SIG-M5 treated with dmso at 0.1 percent for 504 hours (cell line): Measurements from ENCODE around the gene DGKD.
"Not testable (repeated sequence)": the region's sequence is repeated elsewhere in the genome, so short reads cannot be mapped to it uniquely, and the experiment has no call there.

Source experiments
- DNase-seq: peaks from one replicate; lab custom pipeline; 2025; ENCODE audit not compliant: unreplicated experiment; lab: John Stamatoyannopoulos, UW

DGKD gene

GRCh38 chr2:233361297-233361696, 7.0 kb downstream of the DGKD start:
- DNase-seq: no peak

DNA sequence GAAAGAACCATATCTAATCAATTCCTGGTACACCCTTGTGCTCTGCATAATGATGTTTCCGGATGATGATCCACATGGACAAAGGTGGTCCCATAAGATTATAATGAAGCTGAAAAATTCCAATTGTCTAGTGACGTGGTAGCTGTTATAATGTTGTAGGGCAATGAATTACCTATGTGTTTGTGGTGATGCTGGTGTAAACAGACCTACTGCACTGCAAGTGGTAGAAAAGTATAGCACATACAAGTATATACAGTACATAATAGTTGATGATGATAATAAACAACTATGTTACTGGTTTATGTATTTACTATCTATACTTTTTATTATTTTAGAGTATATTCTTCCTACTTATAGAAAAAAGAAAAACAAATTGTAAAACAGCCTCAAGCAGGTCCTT, 8.4 kb downstream of the DGKD start:
- no peak for DNase-seq

DNA sequence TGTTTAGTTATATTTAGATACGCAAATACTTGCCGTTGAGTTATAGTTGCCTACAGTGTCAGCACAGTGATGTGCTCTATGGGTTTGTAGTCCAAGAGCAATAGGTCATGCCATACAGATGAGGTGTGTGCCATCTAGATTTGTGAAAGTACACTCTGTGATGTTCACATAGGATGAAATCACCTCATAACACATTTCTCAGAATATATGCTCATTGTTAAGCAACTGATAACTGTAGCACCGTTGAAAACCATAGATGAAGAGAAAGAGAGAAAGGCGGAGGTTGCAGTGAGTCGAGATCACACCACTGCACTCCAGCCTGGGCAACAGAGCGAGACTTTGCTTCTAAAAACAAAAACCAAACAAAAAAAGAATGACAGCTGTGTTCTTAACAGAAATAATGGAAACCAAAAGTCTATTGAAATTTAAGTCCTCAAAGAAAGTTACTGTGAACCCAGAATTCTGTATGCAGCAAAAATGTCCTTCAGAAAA, 9.5 kb downstream of the DGKD start:
- DNase-seq: no peak

- DNase-seq: no peak
These were observed 11.7 kb downstream of the DGKD start for GRCh38 chr2:233365861-233366520.

DNA sequence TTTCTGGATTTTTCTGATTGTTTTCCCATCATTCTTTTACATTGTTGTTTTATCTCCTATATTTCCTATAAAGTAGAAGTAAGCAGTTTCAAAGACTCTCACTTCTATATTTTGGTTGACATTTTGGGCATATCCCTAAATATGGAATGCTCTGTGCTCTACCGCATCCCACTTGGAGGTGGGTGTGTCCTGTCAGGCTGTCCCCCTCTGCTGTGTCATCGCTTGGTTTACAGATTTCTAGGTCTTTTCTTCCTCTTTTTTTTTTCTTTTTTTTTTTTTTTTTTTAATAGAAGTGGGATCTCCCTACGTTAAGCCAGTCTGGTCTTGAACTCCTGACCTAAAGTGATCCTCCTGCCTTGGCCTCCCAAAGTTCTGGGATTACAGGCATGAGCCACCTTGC, 13.3 kb downstream of the DGKD start:
- DNase-seq: peak; percentile 21

GRCh38 chr2:233368756-233369155, 14.5 kb downstream of the DGKD start:
- no peak for DNase-seq

- no peak for DNase-seq
These were observed 15.2 kb downstream of the DGKD start for GRCh38 chr2:233369462-233369861.

DNA sequence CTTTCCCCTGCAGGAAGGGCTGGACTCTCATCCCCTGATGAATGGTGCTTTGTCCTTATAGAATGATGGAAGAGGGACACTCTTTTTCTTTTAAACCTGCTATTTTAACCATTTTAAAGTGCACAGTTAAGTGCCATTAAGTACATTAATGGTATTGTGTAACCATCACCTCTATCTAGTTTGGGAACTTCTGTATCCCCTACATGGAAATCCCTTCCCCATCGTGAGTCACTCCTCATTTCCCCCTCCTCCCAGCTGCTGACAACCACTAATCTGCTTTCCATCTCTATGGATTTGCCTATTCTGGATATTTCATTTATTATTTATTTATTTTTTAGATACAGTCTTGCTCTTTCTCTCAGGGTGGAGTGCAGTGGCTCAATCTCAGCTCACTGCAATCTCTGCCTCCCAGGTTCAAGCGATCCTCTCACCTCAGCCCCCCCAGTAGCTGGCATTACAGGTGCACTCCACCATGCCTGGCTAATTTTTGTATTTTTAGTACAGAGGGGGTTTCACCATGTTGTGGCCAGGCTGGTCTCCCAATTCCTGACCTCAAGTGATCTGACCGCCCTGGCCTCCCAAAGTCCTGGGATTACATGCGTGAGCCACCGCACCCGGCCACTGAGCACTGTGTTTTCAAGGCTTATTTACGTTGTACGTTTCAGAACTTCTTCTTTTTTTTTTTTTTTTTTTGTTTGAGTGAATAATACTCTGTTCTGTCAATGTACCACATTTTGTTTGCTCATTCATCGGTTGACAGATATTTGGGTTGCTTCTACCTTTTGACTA, 15.8 kb downstream of the DGKD start:
- DNase-seq: no peak

DNA sequence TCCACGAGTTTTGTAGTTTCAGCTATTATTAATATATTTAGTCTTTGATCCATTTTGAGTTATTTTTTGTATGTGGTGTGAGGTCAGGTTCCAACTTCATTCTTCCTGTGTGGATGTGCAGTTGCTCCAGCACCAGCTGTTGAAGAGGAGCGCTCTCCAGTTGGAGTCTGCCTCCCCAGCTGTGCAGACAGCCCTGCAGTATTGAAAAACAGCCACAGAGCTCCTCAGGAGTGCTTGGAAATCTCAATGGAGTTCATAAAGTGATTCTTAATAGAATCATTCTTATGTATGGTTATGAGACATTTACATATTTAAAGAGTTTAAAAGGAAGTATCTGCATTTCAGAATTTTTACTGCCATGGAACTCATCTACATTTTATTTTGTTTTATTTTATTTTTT, 17.3 kb downstream of the DGKD start:
- DNase-seq: no peak

DNA sequence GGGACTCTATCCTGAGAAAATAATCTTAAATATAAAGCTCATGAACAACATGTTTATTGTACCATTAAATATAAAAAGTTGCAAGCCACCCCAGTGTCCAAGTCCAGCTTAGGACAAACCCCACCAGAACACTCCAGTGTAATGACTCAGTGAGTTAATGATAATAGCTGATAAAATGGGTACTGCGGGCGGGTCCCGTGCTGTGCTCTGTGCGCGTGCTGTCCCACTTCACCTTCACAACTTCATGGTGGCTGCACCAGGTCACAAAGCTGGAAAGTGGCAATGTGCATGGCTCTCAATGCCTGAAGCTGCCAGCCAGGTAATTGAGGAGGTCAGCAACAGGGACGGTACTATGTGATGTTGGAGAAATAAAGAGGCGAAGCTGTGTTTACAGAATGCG, 18.6 kb downstream of the DGKD start:
- DNase-seq: no peak

DNA sequence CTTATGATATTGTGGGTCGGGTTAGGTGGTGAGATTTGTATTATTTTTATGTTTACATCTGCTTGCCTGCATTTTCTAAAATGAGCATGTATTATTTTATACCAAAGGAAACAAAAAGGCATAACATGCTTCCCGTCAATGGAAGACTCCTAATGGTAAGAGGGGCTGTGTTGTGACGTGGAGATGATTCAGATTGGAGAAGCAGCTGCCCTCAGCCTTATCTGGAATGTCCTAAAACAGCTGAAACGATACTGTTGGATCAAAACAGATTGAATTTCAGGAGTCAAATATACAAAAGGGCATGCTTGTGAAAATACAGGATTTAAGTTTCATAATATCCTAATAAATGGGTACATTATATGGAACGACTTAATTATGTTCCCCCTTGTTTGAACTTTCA, 19.0 kb downstream of the DGKD start:
- no peak for DNase-seq

DNA sequence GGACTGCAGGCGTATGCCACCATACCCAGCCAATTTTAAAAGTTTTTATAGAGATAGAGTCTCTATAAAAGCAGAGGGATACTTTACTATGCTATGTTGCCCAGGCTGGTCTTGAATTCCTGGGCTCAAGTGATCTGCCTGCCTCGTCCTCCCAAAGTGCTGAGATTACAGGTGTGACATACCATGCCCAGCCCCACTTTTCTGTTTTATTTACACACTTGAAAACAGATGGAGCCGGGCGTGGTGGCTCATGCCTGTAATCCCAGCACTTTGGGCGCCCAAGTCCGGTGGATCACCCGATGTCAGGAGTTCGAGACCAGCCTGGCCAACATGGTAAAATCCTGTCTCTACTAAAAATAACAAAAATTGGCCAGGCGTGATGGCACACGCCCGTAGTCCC, 20.5 kb downstream of the DGKD start:
- not testable (repeated sequence) for DNase-seq

DNA sequence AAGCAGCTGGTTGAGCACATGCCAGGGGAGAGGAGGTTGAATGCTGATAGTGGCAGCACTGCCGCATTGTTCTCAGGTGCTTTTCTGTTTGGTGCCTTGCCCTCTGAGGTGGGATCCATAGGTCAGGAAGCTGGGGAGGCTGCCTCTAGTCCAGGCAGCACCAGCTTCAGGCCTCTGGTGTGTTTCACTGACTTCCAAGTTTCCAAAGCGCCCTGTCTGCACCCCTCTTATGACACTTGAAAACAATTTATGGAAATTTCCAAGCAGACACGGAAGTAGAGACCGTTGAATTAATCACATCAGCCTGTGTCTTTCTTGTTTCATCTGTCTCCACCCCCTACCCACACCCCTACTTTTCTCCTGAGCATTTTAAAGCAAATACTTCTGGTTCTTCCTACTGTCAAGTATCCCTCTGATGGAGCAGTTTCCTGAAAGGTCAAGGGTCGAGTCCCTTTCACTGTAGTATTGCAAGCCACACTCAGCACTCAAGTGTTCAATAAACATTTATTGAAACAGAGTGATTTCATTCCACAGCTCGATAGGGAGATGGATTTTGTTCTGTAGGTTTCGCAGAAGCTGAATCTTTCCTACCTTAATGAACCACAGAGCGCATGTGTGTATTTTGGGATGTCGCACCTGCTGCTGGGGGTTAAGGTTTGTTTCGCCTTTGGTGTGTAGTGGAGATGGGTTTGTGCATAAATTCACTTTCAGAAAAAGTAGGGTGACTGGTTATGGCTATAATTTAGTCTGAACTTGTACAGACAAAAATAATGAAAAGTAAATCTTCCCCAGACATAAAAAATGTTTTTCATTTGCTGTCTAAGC, 21.4 kb downstream of the DGKD start:
- DNase-seq: no peak

DNA sequence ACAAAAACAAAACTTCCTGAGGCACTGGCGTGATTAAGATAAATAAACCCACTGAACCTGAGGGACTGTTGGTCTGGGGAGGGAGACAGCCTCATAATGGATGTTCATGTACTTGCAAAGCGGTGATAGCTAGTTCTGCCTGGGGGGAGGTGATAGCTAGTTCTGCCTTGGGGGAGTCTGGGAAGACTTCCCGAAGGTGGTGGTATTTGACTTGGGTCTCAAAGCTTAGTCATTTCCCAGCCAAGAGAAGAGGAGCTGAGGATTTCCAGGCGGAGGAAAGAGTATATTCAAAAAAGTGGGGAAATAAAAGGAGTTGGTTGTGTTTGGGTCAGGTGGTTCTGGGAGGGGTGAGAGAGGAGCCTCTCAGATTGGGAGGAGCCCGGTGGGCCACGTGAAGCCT, 24.7 kb downstream of the DGKD start:
- DNase-seq: no peak

DNA sequence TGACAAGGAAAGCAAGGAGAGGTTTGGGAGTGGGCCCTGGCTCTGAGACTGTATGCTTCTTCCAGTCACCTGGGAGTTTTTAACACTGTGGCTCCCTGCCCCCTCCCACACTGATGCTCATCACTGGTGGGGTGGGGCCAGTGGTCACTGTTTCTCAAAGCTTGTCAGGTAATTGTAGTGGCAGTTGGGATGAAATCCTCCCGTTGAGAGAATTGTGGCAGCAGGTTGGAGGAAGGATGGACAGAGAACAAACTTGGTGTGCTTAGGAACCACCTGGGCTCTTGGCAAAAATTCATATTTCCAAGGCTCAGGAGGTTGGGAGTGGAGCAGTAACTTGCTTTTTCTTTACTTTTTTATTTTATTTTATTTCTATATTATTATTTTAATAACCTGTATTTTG, 25.1 kb downstream of the DGKD start:
- no peak for DNase-seq

- no peak for DNase-seq
These were observed 26.0 kb downstream of the DGKD start for GRCh38 chr2:233380132-233380895.

DNA sequence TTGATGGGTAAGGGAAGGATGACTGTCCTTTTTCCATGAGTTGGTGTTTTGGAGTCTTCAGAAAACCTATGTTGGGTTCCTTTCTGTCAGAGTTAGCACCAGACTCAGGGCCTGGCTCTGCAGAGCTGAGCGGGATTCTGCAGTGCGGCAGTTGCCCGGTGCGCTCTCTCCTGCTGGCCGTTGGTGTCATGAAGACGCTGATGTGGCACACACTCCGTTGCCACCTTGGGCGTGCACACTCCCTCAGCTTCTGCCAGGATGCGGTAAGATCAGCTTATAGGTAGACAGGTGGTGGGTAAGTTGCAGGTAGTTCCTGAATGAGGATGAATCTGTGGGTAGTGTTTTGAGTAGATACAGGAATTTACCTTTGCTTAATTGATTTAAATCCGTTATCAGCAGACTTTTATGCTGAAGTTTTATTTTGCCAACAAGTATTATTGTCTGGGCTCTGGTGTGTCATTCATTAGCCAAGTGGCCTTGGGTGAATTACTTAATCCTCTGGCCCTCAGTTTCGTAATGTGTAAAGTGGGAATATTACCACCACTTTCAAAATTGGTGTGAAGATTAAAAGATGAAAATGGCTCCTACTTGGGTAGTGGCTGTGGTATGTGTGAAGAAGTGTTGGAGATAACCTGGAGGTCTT, 26.8 kb downstream of the DGKD start:
- DNase-seq: no peak

- DNase-seq: no peak
These were observed 27.3 kb downstream of the DGKD start for GRCh38 chr2:233381638-233381995.

DNA sequence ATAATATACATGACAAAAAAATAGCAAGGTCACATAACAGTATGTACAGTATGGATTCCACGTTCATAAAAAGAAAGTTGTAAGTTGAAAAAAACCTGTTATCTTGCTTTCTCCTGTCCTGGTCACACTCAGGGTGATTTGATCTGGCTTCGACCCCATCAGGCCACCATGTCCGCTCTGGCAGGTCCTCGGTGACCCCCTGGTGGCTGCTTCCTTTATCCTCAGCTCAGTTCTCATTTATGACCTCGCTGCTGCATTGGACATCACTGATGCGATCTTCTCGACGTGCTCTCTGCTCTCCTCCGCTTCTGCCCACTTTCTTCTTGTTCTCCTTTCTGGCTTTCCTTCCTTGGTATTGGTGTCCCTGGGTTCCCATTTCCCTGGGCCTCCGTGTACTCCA, 29.7 kb downstream of the DGKD start:
- DNase-seq: no peak

- DNase-seq: no peak
These were observed 30.7 kb downstream of the DGKD start for GRCh38 chr2:233384811-233385488.
